HEK293T (cell line): Measurements from ENCODE around the gene ZNF746.

Source experiments
- BHLHE40 ChIP-seq: fragments of 450-650 bp; IDR thresholded peaks from 2 replicates; pipeline ENCODE4 v1.6.1; 2016; ENCODE audit warnings: mild to moderate bottlenecking, moderate library complexity, borderline replicate concordance
- CTBP1 ChIP-seq: fragments of 450-650 bp; IDR thresholded peaks from 2 replicates; pipeline ENCODE4 v1.6.1; 2016; ENCODE audit warnings: borderline replicate concordance
- HDGF ChIP-seq: fragments of 450-650 bp; IDR thresholded peaks from 2 replicates; pipeline ENCODE4 v1.6.1; 2017; ENCODE audit warnings: antibody characterized with exemption, borderline replicate concordance
- LEF1 ChIP-seq: fragments of 450-650 bp; IDR thresholded peaks from 2 replicates; pipeline ENCODE4 v1.6.1; 2017; ENCODE audit warnings: mild to moderate bottlenecking, borderline replicate concordance
- PKNOX1 ChIP-seq: fragments of 450-650 bp; IDR thresholded peaks from 2 replicates; pipeline ENCODE4 v1.6.1; 2016
- SP1 ChIP-seq: fragments of 450-650 bp; IDR thresholded peaks from 2 replicates; pipeline ENCODE4 v1.6.1; 2017
- SUZ12 ChIP-seq: fragments of 450-650 bp; IDR thresholded peaks from 2 replicates; pipeline ENCODE4 v1.6.1; 2016; ENCODE audit warnings: mild to moderate bottlenecking
- TARDBP ChIP-seq: fragments of 450-650 bp; IDR thresholded peaks from 2 replicates; pipeline ENCODE4 v1.6.1; 2016

GRCh38 chr7:149454006-149454405 lies 43.6 kb downstream of the ZNF746 start:
- TF ChIP-seq TARDBP (no peak), SUZ12 (no peak), BHLHE40 (no peak), HDGF (no peak), LEF1 (no peak), SP1 (no peak), CTBP1 (no peak), PKNOX1 (no peak)
